HCT116 (cell line): ENCODE measurements around the gene PLAC8. TPM values are rescaled to one million over a fixed set of nuclear protein-coding genes. Genes with fewer than 3 reads are reported as not detected.

Experiments used
- ATAC-seq: fragments of 200-7000 bp; cut with Tn5 transposase; 2 replicates; pipeline ENCODE4 v1.9.1; 2020; ENCODE audit warnings: mild to moderate bottlenecking, moderate library complexity
- BruUV-seq: library from RNA; stranded (reverse); fragments of 400-500 nt; replicated peaks from 2 replicates; lab custom pipeline; 2021; lab: Mats Ljungman, UMichigan
- CTCF ChIA-PET: fragments of 300-600 bp; sonication (Branson Sonifier 250); formaldehyde crosslinking; loops from one replicate; lab custom pipeline; 2021; ENCODE audit warnings: antibody characterized with exemption; lab: Charles Lee
- POLR2A ChIA-PET: fragments of 300-600, 350-600 bp; sonication (Branson Sonifier 250); formaldehyde crosslinking; loops from one replicate; lab custom pipeline; 2021; ENCODE audit warnings: antibody characterized with exemption; lab: Charles Lee
- RAD21 ChIA-PET, 2 experiments: fragments of 300-600 bp; sonication (Branson Sonifier 250); formaldehyde crosslinking; loops; one replicate each; lab custom pipeline; 2023; ENCODE audit warnings: low total read pairs in 2 of 2; ENCODE audit not compliant: uncharacterized antibody in 2 of 2, unreplicated experiment in 2 of 2, low non-redundant PET in 1 of 2; lab: Charles Lee
- DNase-seq: peaks from one replicate; pipeline ENCODE4 v3.0.0-alpha.2; 2010; ENCODE audit warnings: low read depth, low spot score
- H2AFZ ChIP-seq: fragments of 200-600 bp; shearing (Covaris generic), sonication (generic); 2 replicates; pipeline ENCODE4 v1.6.1; 2017; ENCODE audit warnings: low read depth, mixed run types, mixed read lengths, antibody characterized with exemption, low read length; ENCODE audit not compliant: poor library complexity, severe bottlenecking
- H3K27ac ChIP-seq: 2 replicates; pipeline ENCODE4 v1.5.1; 2012; ENCODE audit warnings: low read depth, low read length
- H3K27me3 ChIP-seq: fragments of 200-600 bp; sonication (generic); 2 replicates; pipeline ENCODE4 v1.6.1; 2016; ENCODE audit warnings: mixed run types, low read length, mixed read lengths; ENCODE audit not compliant: insufficient read depth
- H3K36me3 ChIP-seq, 2 experiments: fragments of 200-500 bp in 1 of 2; fragments of 200-600 bp in 1 of 2; sonication (Bioruptor generic) in 1 of 2; sonication (generic) in 1 of 2; 2 replicates each; pipeline versions ENCODE4 v1.5.1 to v1.6.1; 2014 to 2016; ENCODE audit warnings: low read length in 2 of 2, inconsistent platforms in 1 of 2, mixed read lengths in 1 of 2, mixed run types in 1 of 2; ENCODE audit not compliant: insufficient read depth in 2 of 2, control insufficient read depth in 1 of 2
- H3K4me1 ChIP-seq, 2 experiments: fragments of 200-600 bp in 1 of 2; sonication (generic) in 1 of 2; 2 replicates each; pipeline versions ENCODE4 v1.5.1 to v1.6.1; 2012 to 2017; ENCODE audit warnings: low read length in 2 of 2, inconsistent platforms in 1 of 2, mild to moderate bottlenecking in 1 of 2, mixed read lengths in 1 of 2, mixed run types in 1 of 2, moderate library complexity in 1 of 2; ENCODE audit not compliant: insufficient read depth in 2 of 2, control insufficient read depth in 1 of 2
- H3K4me2 ChIP-seq: fragments of 200-600 bp; sonication (generic); 2 replicates; pipeline ENCODE4 v1.6.1; 2017; ENCODE audit warnings: mixed run types, low read length, mixed read lengths
- H3K4me3 ChIP-seq, 2 experiments: fragments of 200-600 bp in 1 of 2; sonication (generic) in 1 of 2; replicated peaks in 1 of 2; 2 replicates each; pipeline ENCODE4 v1.5.1; 2011 to 2016; ENCODE audit warnings: low read length in 2 of 2, control low read depth in 1 of 2, low read depth in 1 of 2, mild to moderate bottlenecking in 1 of 2, mixed read lengths in 1 of 2, mixed run types in 1 of 2
- H3K79me2 ChIP-seq: fragments of 200-600 bp; sonication (generic); 2 replicates; pipeline ENCODE4 v1.6.1; 2017; ENCODE audit warnings: mild to moderate bottlenecking, mixed run types, low read length, moderate library complexity, mixed read lengths; ENCODE audit not compliant: insufficient read depth
- H3K9ac ChIP-seq: fragments of 200-600 bp; sonication (generic); 2 replicates; pipeline ENCODE4 v1.6.1; 2016; ENCODE audit warnings: low read length, mixed read lengths
- H3K9me2 ChIP-seq: fragments of 200-600 bp; sonication (generic), shearing (Covaris generic); 2 replicates; pipeline ENCODE4 v1.6.1; 2017; ENCODE audit warnings: mixed run types, mild to moderate bottlenecking, moderate library complexity; ENCODE audit not compliant: insufficient read depth
- H3K9me3 ChIP-seq, 2 experiments: fragments of 200-500 bp in 1 of 2; fragments of 200-600 bp in 1 of 2; sonication (Bioruptor generic) in 1 of 2; sonication (generic) in 1 of 2; 2 replicates each; pipeline ENCODE4 v1.6.1; 2014 to 2017; ENCODE audit warnings: low read length in 2 of 2, mixed read lengths in 2 of 2, inconsistent platforms in 1 of 2, low read depth in 1 of 2, mild to moderate bottlenecking in 1 of 2, mixed run types in 1 of 2, moderate library complexity in 1 of 2; ENCODE audit not compliant: control insufficient read depth in 1 of 2, insufficient read depth in 1 of 2
- H4K20me1 ChIP-seq: fragments of 200-600 bp; sonication (generic), shearing (Covaris generic); 2 replicates; pipeline ENCODE4 v1.6.1; 2017; ENCODE audit warnings: mixed run types, mild to moderate bottlenecking, moderate library complexity; ENCODE audit not compliant: insufficient read depth
- CBX3 ChIP-seq: IDR thresholded peaks from 2 replicates; pipeline ENCODE4 v1.6.1; 2012; ENCODE audit warnings: low read depth
- ELF1 ChIP-seq: IDR thresholded peaks from 2 replicates; pipeline ENCODE4 v1.6.1; 2012; ENCODE audit warnings: low read depth, borderline replicate concordance
- POLR2A ChIP-seq: IDR thresholded peaks from 2 replicates; pipeline ENCODE4 v1.7.0; 2011; ENCODE audit warnings: borderline replicate concordance; ENCODE audit not compliant: insufficient read depth, insufficient read length; ENCODE audit errors: extremely low read depth
- RAD21 ChIP-seq: IDR thresholded peaks from 2 replicates; pipeline ENCODE4 v1.6.1; 2012; ENCODE audit warnings: low read depth, mild to moderate bottlenecking
- SIN3A ChIP-seq: IDR thresholded peaks from 2 replicates; pipeline ENCODE4 v1.6.1; 2012; ENCODE audit warnings: low read depth
- intact Hi-C: fragments of 100-400 bp; cut with micrococcal nuclease; formaldehyde crosslinking; loops from 2 replicates; pipeline ENCODE4 v1.10.0; 2022
- total RNA-seq: library from RNA; stranded (reverse); gene quantifications from one replicate; pipeline ENCODE4 v1.2.1, GENCODE V29; 2021; ENCODE audit not compliant: unreplicated experiment
- TF ChIP-seq, protein P1 (sequence below), 3 experiments: fragments of 200-600 bp in 1 of 3; sonication (generic) in 1 of 3; IDR thresholded peaks in 2 of 3; conservative IDR thresholded peaks in 1 of 3; 2 replicates each; pipeline ENCODE4 v1.5.1; 2012 to 2017; ENCODE audit warnings: low read depth in 2 of 3, low read length in 2 of 3, antibody characterized with exemption in 1 of 3, borderline replicate concordance in 1 of 3, control low read depth in 1 of 3, mild to moderate bottlenecking in 1 of 3, mixed read lengths in 1 of 3, mixed run types in 1 of 3, moderate library complexity in 1 of 3; ENCODE audit not compliant: insufficient read depth in 1 of 3
- TF ChIP-seq, protein P2 (sequence below): IDR thresholded peaks from 2 replicates; pipeline ENCODE4 v1.6.1; 2012
- TF ChIP-seq, protein P3 (sequence below): IDR thresholded peaks from 2 replicates; pipeline ENCODE4 v1.6.1; 2012

The PLAC8 gene
- total RNA-seq, 1 experiment from 2014 or later = 0.61 TPM

DNA sequence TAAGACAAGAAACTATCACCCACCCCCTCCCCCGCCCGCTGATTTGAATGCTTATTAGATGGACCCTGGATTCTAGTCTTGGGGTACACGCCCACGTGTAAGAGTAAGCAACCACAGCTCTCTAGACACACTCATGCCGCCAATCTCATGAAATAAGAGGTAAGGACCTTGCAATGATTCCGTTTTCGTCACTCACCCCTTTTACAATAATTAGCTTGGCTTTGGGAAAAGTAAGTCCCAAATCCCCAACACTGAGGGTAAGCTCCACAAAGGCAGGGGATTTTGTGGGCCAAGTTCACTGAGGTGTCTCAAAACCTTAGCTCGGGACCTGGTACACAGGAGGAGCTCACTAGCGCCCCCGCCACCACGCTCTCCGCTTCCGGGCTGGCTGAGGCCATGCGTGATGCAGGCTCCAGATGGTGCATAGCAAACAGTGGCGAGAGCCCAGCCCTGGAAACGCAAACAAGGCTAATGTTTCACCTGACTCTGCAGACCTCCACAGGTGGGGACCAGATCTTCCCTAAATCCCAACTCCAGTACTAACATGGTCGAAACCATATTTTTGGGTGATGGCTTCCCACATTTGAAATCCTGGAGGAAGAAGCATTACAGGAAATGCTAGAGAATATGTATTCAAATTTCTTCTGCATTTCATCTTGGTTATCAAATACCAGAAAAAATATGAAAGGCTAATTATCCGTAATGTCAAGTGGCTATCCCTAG, 4.1 kb downstream of the PLAC8 start:
- no peak overlapping the region for H3K4me3 ChIP-seq
- H3K36me3 ChIP-seq = no peaks in the 10 kb centered on the region
- intact Hi-C loops = no loop called here
- CTCF ChIA-PET = interaction anchor here (0.6 to 1.9 kb wide), 6 partner anchors 9 to 141 kb away, joined by 3 to 8 read pairs (median 3); no protein-coding TSS in a partner anchor
- no peaks in the 10 kb centered on the region for H4K20me1 ChIP-seq
- no peaks in the 10 kb centered on the region for H3K27me3 ChIP-seq
- ATAC-seq (peak; percentile 99), DNase-seq (peak; percentile 40)
- no peaks in the 10 kb centered on the region for H3K79me2 ChIP-seq
- H2AFZ ChIP-seq = peak overlapping the region; percentile 84
- TF ChIP-seq ELF1 = peak; percentile 57
- TF ChIP-seq, protein P1, sequence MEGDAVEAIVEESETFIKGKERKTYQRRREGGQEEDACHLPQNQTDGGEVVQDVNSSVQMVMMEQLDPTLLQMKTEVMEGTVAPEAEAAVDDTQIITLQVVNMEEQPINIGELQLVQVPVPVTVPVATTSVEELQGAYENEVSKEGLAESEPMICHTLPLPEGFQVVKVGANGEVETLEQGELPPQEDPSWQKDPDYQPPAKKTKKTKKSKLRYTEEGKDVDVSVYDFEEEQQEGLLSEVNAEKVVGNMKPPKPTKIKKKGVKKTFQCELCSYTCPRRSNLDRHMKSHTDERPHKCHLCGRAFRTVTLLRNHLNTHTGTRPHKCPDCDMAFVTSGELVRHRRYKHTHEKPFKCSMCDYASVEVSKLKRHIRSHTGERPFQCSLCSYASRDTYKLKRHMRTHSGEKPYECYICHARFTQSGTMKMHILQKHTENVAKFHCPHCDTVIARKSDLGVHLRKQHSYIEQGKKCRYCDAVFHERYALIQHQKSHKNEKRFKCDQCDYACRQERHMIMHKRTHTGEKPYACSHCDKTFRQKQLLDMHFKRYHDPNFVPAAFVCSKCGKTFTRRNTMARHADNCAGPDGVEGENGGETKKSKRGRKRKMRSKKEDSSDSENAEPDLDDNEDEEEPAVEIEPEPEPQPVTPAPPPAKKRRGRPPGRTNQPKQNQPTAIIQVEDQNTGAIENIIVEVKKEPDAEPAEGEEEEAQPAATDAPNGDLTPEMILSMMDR (IDR thresholded peaks at IDR 0.05 in 2 of 3, conservative IDR thresholded peaks at IDR 0.05 in 1 of 3; ENCODE audit: borderline replicate concordance in 1 of 3, insufficient read depth in 1 of 3, low read depth in 2 of 3, low read length in 2 of 3) = peak; percentile 20 to 76 (median 71); a peak in 5 of 6 replicates
- TF ChIP-seq, protein P2, sequence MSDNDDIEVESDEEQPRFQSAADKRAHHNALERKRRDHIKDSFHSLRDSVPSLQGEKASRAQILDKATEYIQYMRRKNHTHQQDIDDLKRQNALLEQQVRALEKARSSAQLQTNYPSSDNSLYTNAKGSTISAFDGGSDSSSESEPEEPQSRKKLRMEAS = peak; percentile 73
- TF ChIP-seq, protein P3, sequence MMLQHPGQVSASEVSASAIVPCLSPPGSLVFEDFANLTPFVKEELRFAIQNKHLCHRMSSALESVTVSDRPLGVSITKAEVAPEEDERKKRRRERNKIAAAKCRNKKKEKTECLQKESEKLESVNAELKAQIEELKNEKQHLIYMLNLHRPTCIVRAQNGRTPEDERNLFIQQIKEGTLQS = no peak
- peak; percentile 65 for TF ChIP-seq CBX3
- peak; percentile 27; the same call in 1 of the 2 replicates for TF ChIP-seq RAD21
- no peak for TF ChIP-seq SIN3A
- TF ChIP-seq POLR2A = no peak
- no peak overlapping the region for H3K27ac ChIP-seq
- peaks cover 7 to 19% of the 10 kb centered on the region in 2 experiments; a peak in 3 of 4 replicates for H3K4me1 ChIP-seq
- peak overlapping the region; percentile 45 for H3K4me2 ChIP-seq
- no peaks in the 10 kb centered on the region for H3K9me3 ChIP-seq
- no peak overlapping the region for H3K9ac ChIP-seq
- no peaks in the 10 kb centered on the region for H3K9me2 ChIP-seq
- POLR2A ChIA-PET = no interaction called here
- BruUV-seq = no TSS peak
- RAD21 ChIA-PET = no interaction called here
